ENCODE measurements around the gene SLC5A6. TPM values are rescaled to one million over a fixed set of nuclear protein-coding genes. Genes with fewer than 3 reads are reported as not detected.

The SLC5A6 gene
- polyA plus RNA-seq, 1 experiment = 33.7 TPM

- TF ChIP-seq CTCF (IDR thresholded peaks at IDR 0.05; ENCODE audit: insufficient read depth, low read depth, low read length) = no peak
- H3K4me3 ChIP-seq (ENCODE audit: low read depth, low read length) = no peak overlapping the region
- H3K27me3 ChIP-seq (ENCODE audit: control insufficient read depth, insufficient read depth, low read length) = no peaks in the 10 kb centered on the region
- no peak for DNase-seq (ENCODE audit: low read depth)
- peaks cover 46% of the 10 kb centered on the region for H3K36me3 ChIP-seq (ENCODE audit: control insufficient read depth, insufficient read depth, low read length)
- CTCF ChIA-PET = interaction anchor here (0.8 kb wide), 1 partner anchor 10 kb away, joined by 3 read pairs; the partner anchor contains the start of gene CAD
- POLR2A ChIA-PET = no interaction called here
Observed at GRCh38 chr2:27227501-27227900, 15.4 kb upstream of the SLC5A6 start.

- peaks cover 41% of the 10 kb centered on the region for H3K36me3 ChIP-seq (ENCODE audit: control insufficient read depth, insufficient read depth, low read length)
- POLR2A ChIA-PET = no interaction called here
Observed at GRCh38 chr2:27225526-27225925, 13.5 kb upstream of the SLC5A6 start.

GRCh38 chr2:27223416-27223815 is 11.3 kb upstream of the SLC5A6 start:
- H3K27me3 ChIP-seq (ENCODE audit: control insufficient read depth, insufficient read depth, low read length) = no peaks in the 10 kb centered on the region
- no peak for TF ChIP-seq CTCF (IDR thresholded peaks at IDR 0.05; ENCODE audit: insufficient read depth, low read depth, low read length)
- POLR2A ChIA-PET = no interaction called here
- H3K4me3 ChIP-seq (ENCODE audit: low read depth, low read length) = no peak overlapping the region
- CTCF ChIA-PET = interaction anchor here (2.9 kb wide), 1 partner anchor 56 kb away, joined by 8 read pairs; no protein-coding TSS in a partner anchor
- no peak for DNase-seq (ENCODE audit: low read depth)
- peaks cover 42% of the 10 kb centered on the region for H3K36me3 ChIP-seq (ENCODE audit: control insufficient read depth, insufficient read depth, low read length)

More at GRCh38 chr2:27225526-27225925, 13.5 kb upstream of the SLC5A6 start:
- TF ChIP-seq CTCF (IDR thresholded peaks at IDR 0.05; ENCODE audit: insufficient read depth, low read depth, low read length) = no peak
- Histone ChIP-seq H3K4me3 (ENCODE audit: low read depth, low read length) (no peak overlapping the region), H3K27me3 (ENCODE audit: control insufficient read depth, insufficient read depth, low read length) (no peaks in the 10 kb centered on the region)
- DNase-seq (ENCODE audit: low read depth) = no peak
- CTCF ChIA-PET = interaction anchor here (0.6 to 0.7 kb wide), 2 partner anchors 57 to 127 kb away, joined by 3 read pairs; no protein-coding TSS in a partner anchor

- TF ChIP-seq CTCF (IDR thresholded peaks at IDR 0.05; ENCODE audit: insufficient read depth, low read depth, low read length) = no peak
- ChIA-PET CTCF (interaction anchor here (1.0 to 2.9 kb wide), 2 partner anchors 10 to 57 kb away, joined by 3 to 8 read pairs; no protein-coding TSS in a partner anchor), POLR2A (no interaction called here)
- peaks cover 40% of the 10 kb centered on the region for H3K36me3 ChIP-seq (ENCODE audit: control insufficient read depth, insufficient read depth, low read length)
- no peak overlapping the region for H3K4me3 ChIP-seq (ENCODE audit: low read depth, low read length)
- no peaks in the 10 kb centered on the region for H3K27me3 ChIP-seq (ENCODE audit: control insufficient read depth, insufficient read depth, low read length)
- no peak for DNase-seq (ENCODE audit: low read depth)
Observed at GRCh38 chr2:27222407-27222806, 10.3 kb upstream of the SLC5A6 start.

DNA sequence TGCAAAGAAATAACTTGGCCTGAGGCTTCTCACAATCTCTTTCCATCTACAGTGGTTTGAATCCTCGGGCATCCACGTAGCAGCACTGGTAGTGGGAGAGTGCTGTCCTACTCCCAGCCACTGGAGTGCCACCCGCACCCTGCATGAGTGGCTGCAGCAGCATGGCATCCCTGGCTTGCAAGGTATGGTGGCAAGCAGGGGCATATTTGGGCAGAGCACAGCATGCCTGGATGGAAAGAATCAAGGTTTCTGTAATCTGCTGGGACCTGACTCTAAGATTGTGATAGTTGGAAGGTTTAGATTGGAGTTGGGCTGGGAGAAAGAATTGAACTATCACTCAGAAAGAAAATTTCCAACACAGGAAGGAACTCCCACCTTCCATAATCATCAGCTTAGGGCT is 9.1 kb upstream of the SLC5A6 start:
- DNase-seq (ENCODE audit: low read depth) = no peak
- CTCF ChIA-PET = interaction anchor here (1.0 kb wide), 1 partner anchor 12 kb away, joined by 3 read pairs; no protein-coding TSS in a partner anchor
- POLR2A ChIA-PET = no interaction called here
- H3K4me3 ChIP-seq (ENCODE audit: low read depth, low read length) = no peak overlapping the region
- no peak for TF ChIP-seq CTCF (IDR thresholded peaks at IDR 0.05; ENCODE audit: insufficient read depth, low read depth, low read length)
- H3K27me3 ChIP-seq (ENCODE audit: control insufficient read depth, insufficient read depth, low read length) = no peaks in the 10 kb centered on the region
- H3K36me3 ChIP-seq (ENCODE audit: control insufficient read depth, insufficient read depth, low read length) = peaks cover 33% of the 10 kb centered on the region

Data from BJ (cell line).